Natural killer cell (primary cell): Measurements from ENCODE around the gene TNFAIP2. TPM values are rescaled to one million over a fixed set of nuclear protein-coding genes. Genes with fewer than 3 reads are reported as not detected.

ENCODE experiments used
- ATAC-seq, 3 donors: fragments of 150-1000 bp in 2 of 3; fragments of 200-7000 bp in 1 of 3; cut with Tn5 transposase; 1 replicate in 1 of 3; 2 replicates in 2 of 3; pipeline ENCODE4 v1.10.0; 2021; ENCODE audit warnings: mild to moderate bottlenecking in 2 of 3, moderate library complexity in 2 of 3
- DNase-seq, 2 donors: peaks; one replicate each; pipeline versions ENCODE4 v3.0.0 to v3.0.0-alpha.2; 2013 to 2021; ENCODE audit warnings: mixed read lengths in 1 of 2
- H3K27ac ChIP-seq: one replicate; pipeline ENCODE4 v1.5.1; 2013; ENCODE audit warnings: mild to moderate bottlenecking, low read length
- H3K27me3 ChIP-seq: one replicate; pipeline ENCODE4 v1.6.1; 2013; ENCODE audit warnings: low read length; ENCODE audit not compliant: control insufficient read depth, insufficient read depth
- H3K36me3 ChIP-seq: one replicate; pipeline ENCODE4 v1.6.1; 2013; ENCODE audit warnings: low read length; ENCODE audit not compliant: control insufficient read depth, insufficient read depth
- H3K4me1 ChIP-seq: one replicate; pipeline ENCODE4 v1.6.1; 2013; ENCODE audit warnings: low read length; ENCODE audit not compliant: control insufficient read depth, insufficient read depth
- H3K4me3 ChIP-seq: one replicate; pipeline ENCODE4 v1.5.1; 2013; ENCODE audit warnings: low read length
- H3K9me3 ChIP-seq: one replicate; pipeline ENCODE4 v1.6.1; 2013; ENCODE audit warnings: low read length; ENCODE audit not compliant: control insufficient read depth, insufficient read depth
- H3K27ac Mint-ChIP-seq, 2 donors: one replicate each; pipeline ENCODE4 v1.8.0; 2022; ENCODE audit warnings: mild to moderate bottlenecking in 2 of 2, mixed read lengths in 2 of 2, moderate library complexity in 1 of 2
- H3K27me3 Mint-ChIP-seq, 2 donors: one replicate each; pipeline ENCODE4 v1.8.0; 2022; ENCODE audit warnings: low read depth in 2 of 2, mixed read lengths in 2 of 2
- H3K36me3 Mint-ChIP-seq: one replicate; pipeline ENCODE4 v1.8.0; 2022; ENCODE audit warnings: mixed read lengths
- H3K4me1 Mint-ChIP-seq, 2 donors: one replicate each; pipeline ENCODE4 v1.8.0; 2022; ENCODE audit warnings: mixed read lengths in 2 of 2
- H3K4me3 Mint-ChIP-seq: one replicate; pipeline ENCODE4 v1.8.0; 2022; ENCODE audit warnings: mild to moderate bottlenecking, moderate library complexity, mixed read lengths
- H3K9me3 Mint-ChIP-seq, 2 donors: one replicate each; pipeline ENCODE4 v1.8.0; 2022; ENCODE audit warnings: mixed read lengths in 2 of 2
- WGBS: methylation state at CpG from one replicate; pipeline ENCODE4 v1.1.7; 2013; ENCODE audit warnings: missing lambda C conversion rate; ENCODE audit not compliant: insufficient coverage; 5-methylcytosine and 5-hydroxymethylcytosine counted together
- intact Hi-C: fragments of 100-400 bp; cut with micrococcal nuclease; formaldehyde crosslinking; loops from one replicate; pipeline ENCODE4 v1.14.2; 2022
- total RNA-seq, 4 donors: library from RNA; stranded (reverse); fragments of 120-200 nt in 1 of 4; gene quantifications; one replicate each; pipeline versions ENCODE4 v1.2.3 to v1.2.4, GENCODE V29; 2013 to 2022
- TF ChIP-seq, protein P1 (sequence below): fragments of 200-600 bp; IDR thresholded peaks from one replicate; pipeline ENCODE4 v1.8.0; 2022; ENCODE audit warnings: antibody characterized with exemption

The TNFAIP2 gene
- total RNA-seq, 3 donors from 2014 or later (not counting 1 experiment from before 2014, with no cell fraction given) = 14.2 to 89.8 (median 50.1) TPM

DNA sequence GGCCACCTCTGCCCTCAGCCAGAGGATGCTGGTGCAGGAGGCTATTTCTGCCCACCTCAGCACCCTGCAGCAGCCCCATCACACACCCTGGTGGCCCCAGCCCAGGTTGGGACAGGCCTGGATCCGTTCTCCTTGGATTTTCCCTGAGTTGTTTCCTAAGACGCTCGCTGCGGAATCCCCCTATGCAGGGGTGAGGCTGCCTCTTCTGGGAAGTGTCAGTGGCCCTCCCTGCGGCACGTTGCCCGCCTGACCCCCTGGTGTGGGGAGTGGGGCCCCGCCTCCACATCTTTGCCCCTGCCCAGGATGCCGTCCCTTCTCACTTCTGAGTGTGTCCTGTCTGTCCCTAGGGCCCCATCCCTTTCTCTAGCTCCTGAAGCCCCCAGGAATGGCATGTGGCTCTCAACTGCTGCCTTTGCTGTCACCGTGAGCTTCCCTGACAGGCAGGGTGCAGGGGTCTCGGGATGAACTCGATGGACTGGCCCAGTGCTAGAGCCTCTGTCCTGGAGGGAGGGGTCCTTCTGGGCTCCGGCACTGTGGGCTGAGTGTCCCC lies 29.3 kb upstream of the TNFAIP2 start:
- H3K4me3 ChIP-seq = no peak overlapping the region
- intact Hi-C loops = loop anchor here (5.0 to 10.0 kb wide), 2 partner anchors 317 to 399 kb away; partner anchors contain the start of gene TRAF3
- DNase-seq (no peak), ATAC-seq (no peak)
- WGBS = 89% methylated on average over 13 of the region's 13 CpGs
- no peaks in the 10 kb centered on the region for H3K36me3 ChIP-seq
- peaks cover 19% of the 10 kb centered on the region for H3K4me1 ChIP-seq
- H3K27ac ChIP-seq = no peak overlapping the region
- H3K27me3 Mint-ChIP-seq = peaks cover 0 to 4% of the 10 kb centered on the region in 2 donors
- H3K27ac Mint-ChIP-seq = no peak overlapping the region
- no peaks in the 10 kb centered on the region for H3K36me3 Mint-ChIP-seq
- TF ChIP-seq, protein P1, sequence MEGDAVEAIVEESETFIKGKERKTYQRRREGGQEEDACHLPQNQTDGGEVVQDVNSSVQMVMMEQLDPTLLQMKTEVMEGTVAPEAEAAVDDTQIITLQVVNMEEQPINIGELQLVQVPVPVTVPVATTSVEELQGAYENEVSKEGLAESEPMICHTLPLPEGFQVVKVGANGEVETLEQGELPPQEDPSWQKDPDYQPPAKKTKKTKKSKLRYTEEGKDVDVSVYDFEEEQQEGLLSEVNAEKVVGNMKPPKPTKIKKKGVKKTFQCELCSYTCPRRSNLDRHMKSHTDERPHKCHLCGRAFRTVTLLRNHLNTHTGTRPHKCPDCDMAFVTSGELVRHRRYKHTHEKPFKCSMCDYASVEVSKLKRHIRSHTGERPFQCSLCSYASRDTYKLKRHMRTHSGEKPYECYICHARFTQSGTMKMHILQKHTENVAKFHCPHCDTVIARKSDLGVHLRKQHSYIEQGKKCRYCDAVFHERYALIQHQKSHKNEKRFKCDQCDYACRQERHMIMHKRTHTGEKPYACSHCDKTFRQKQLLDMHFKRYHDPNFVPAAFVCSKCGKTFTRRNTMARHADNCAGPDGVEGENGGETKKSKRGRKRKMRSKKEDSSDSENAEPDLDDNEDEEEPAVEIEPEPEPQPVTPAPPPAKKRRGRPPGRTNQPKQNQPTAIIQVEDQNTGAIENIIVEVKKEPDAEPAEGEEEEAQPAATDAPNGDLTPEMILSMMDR = no peak
- peaks cover 6% of the 10 kb centered on the region for H3K27me3 ChIP-seq
- no peaks in the 10 kb centered on the region for H3K9me3 ChIP-seq
- no peak overlapping the region for H3K4me3 Mint-ChIP-seq
- no peaks in the 10 kb centered on the region for H3K9me3 Mint-ChIP-seq
- H3K4me1 Mint-ChIP-seq = peaks cover 0 to 5% of the 10 kb centered on the region in 2 donors

DNA sequence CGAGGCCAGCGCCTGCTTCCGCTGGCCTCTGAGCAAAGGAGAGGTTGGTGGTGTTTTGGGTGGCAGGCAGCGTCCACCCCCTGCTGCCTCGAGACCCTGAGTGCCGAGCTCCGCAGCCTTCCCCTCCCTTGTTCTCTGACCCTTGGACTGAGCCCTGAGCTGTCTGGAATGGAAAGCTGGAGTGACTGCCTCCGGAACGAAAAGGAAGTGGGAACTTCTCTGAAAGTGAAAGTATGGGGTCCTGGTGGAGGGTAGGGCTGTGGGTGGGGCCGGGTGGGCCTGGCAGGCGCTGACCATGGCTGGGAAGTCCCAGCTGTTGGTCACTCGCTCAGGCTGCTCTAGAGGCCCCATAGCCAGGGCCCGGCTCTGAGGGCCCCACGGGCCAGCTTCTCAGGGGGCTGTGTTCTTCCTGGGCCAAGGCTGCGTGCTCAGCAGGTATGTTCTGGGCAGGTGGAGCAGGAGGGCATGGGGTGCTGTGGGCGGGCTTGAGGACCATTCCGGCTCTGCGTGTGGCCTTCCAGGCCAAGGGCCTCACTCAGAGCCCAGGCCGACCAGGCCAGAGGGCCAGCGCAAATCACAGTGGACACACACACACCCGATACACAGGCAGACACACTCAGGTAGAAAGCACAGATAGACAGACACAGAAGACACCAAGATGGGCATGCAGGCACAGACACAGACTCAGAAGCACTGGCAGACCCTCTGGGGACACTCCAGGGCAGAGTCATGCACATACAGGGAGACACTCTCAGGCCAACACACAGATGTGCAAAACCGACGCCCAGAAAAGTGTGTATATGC lies 28.7 kb upstream of the TNFAIP2 start, which contains the start of gene EXOC3L4:
TSS of gene EXOC3L4 (plus strand) at position 320 of the 804 bp plus-strand sequence. CDS start 5,495 bp downstream, outside the sequence.
- TF ChIP-seq, protein P1 = no peak
- peaks cover 19% of the 10 kb centered on the region for H3K4me1 ChIP-seq
- Mint-ChIP-seq H3K4me3 (no peak within 1 kb of the TSS), H3K9me3 (no peaks in the 10 kb centered on the region), H3K27ac (no peak within 1 kb of the TSS), H3K4me1 (peaks cover 0 to 5% of the 10 kb centered on the region in 2 donors), H3K27me3 (peaks cover 0 to 4% of the 10 kb centered on the region in 2 donors), H3K36me3 (no peaks in the 10 kb centered on the region)
- ATAC-seq = no peak
- intact Hi-C loops = loop anchor here (5.0 to 10.0 kb wide), 2 partner anchors 317 to 400 kb away; partner anchors contain the start of gene TRAF3
- DNase-seq = no peak
- WGBS = 74% methylated on average over 23 of the region's 23 CpGs
- H3K9me3 ChIP-seq = no peaks in the 10 kb centered on the region
- no peaks in the 10 kb centered on the region for H3K36me3 ChIP-seq
- H3K4me3 ChIP-seq = no peak within 1 kb of the TSS
- peaks cover 6% of the 10 kb centered on the region for H3K27me3 ChIP-seq
- no peak within 1 kb of the TSS for H3K27ac ChIP-seq

DNA sequence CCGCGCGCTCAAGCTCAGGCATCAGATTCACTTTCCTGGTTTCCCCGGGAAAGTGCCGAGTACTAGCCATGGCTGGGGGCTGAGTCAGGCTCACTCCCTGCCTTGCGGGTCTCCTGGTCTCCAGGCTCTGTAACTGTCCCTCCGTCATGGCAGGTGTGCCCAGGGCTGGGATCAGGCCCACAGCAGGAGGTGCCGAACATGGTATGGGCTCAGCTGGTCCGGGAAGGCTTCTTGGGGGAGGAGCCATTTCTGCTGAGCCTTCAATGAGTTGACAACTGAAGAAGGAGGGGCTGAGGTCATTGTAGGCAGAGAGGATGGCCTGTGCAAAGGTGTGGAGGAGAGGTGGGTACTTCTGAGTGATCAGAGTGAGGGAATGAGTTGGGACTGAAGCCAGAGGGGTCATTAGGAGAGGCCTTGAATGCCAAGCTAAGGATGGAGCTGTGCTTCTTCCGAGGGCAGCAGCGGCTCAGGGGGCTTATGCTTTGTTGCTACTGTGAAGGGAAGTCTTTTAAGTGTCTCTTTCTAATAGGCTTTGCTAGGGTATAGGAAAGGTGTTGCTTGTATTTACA lies 28.0 kb upstream of the TNFAIP2 start:
- ATAC-seq (no peak), DNase-seq (no peak)
- Histone ChIP-seq H3K9me3 (no peaks in the 10 kb centered on the region), H3K36me3 (no peaks in the 10 kb centered on the region), H3K27ac (no peak overlapping the region), H3K27me3 (peaks cover 6% of the 10 kb centered on the region), H3K4me1 (peaks cover 19% of the 10 kb centered on the region), H3K4me3 (no peak overlapping the region)
- intact Hi-C loops = loop anchor here (10.0 kb wide), 1 partner anchor 400 kb away; no protein-coding TSS in a partner anchor
- WGBS = 94% methylated on average over 11 of the region's 11 CpGs
- Mint-ChIP-seq H3K9me3 (no peaks in the 10 kb centered on the region), H3K4me3 (no peak overlapping the region), H3K27ac (no peak overlapping the region), H3K27me3 (peaks cover 0 to 4% of the 10 kb centered on the region in 2 donors), H3K4me1 (peaks cover 0 to 5% of the 10 kb centered on the region in 2 donors), H3K36me3 (no peaks in the 10 kb centered on the region)
- TF ChIP-seq, protein P1 = no peak
